SKM-1 treated with dmso at 0.1 percent for 144 hours (cell line): Measurements from ENCODE around the gene YPEL4.

Experiments
- DNase-seq: peaks from one replicate; lab custom pipeline; 2025; ENCODE audit not compliant: unreplicated experiment; lab: John Stamatoyannopoulos, UW

The YPEL4 gene

GRCh38 chr11:57651408-57651807 lies 1.7 kb upstream of the YPEL4 start:
- DNase-seq = no peak

DNA sequence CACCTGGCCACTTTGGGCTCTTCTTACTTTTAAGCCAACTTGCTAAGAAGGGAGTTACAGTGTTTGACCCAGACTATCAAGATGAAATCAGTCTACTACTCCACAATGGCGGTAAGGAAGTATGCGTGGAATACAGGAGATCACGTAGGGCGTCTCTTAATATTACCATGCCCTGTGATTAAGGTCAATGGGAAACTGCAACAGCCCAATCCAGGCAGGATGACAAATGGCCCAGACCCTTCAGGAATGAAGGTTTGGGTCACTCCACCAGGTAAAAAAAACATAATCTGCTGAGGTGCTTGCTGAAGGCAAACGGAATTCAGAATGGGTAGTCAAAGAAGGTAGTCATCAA lies 1.0 kb upstream of the YPEL4 start:
- DNase-seq = no peak

DNA sequence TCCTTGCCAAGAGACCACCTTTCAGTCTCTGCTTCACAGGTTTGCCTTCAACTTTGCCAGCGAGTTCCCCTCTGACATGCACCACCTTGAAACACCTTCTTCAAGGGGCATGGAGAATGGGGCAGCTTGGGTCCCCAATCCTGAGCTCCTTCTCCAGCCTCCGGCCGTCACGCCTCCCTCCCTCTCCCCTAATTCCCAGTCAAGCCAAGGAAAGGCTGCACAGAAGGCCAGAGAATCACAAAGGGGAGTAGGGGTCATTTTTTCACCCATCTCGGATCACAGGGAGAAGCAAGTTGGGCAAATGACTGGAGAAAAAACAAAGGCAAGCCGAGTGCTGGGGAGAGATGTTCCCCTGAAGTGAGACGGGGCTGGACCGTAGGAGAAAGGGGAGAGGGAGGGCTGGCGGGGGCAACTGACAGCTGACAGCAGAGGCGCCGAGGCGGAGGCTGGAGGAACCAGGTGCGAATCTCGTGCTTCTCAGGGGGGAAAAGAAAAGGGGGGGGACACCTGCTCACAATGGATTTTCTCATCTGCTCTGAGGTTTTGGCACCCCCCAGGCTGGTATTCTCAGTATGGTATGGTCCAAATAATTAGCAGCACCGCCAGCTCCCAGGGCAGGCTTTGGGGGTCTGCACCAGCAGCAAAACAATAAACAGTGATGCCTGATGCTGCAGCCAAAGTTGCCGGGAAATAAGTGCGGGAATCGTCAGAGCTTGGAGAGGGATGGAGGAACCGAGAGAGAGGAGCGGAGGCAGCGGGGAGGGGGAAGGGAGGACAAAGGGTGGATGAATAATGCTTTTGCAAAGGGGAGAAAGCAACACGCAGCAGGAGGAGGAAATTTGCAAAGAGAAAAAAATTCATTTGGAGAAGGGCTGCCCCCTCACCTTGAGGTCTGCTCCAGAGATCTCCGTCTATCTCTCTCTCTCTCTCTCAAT lies 644 bp downstream of the YPEL4 start:
- no peak for DNase-seq

DNA sequence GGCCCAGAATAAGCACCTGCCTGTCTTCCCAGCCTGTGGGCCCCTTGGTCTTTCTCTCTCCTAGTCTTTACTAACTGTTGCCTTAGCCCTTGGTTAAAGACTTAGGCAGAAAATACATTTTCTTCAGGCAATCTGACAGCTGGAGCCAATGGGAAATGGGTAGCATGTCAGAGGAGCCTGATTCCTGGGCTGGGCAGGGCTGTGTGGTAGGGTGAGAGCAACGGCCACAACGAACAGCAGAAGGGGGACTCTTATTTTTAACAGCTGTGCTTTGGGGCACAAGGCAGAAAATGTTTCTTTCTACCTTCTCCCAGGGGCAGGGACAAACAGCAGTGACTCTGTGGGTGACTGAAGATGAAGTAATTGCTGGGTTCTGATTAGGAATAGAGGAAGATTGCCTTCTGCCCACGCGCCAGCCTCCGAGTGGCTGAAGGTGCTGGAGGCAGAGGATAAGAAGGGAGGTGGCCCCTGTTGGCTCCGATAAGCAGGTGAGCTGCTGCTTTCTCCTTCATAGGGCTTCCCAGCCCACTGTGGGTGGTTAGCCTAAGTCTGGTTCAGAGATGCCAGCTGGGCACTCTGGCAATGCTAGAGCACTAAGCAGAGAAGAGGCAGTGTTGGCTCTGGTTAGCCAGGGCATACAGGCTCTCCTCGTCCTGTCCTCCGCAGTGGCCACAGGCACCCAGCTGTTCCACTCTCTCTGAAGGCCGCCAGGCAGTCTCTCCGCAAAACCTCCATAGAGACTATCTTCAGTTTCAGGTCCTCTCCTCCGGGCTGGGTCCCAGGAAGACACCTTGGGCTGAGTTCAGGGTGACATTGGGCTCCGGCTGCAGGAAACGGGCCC lies 1.5 kb downstream of the YPEL4 start:
- DNase-seq = no peak

DNA sequence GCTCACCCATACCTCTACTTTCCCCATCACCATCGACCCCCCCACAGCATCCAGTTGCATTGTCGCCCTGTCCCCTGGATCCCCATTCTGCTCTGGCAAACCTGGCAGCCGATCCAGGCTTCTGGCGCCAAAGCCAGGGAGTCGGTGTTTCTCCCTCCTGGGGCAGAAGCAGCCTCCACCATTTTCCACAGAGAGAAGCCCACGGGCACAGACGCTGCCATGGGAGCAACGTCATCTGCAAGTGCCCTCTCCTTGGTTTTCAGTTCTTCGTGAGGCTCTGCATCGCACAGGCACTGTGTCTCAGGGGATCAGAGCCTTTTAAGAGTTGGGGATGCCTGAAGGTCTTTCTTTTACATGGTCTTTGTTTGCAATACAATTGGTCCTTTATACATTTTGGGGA lies 2.3 kb downstream of the YPEL4 start:
- no peak for DNase-seq

- DNase-seq = no peak
These were observed 2.9 kb downstream of the YPEL4 start for GRCh38 chr11:57646799-57647303.

DNA sequence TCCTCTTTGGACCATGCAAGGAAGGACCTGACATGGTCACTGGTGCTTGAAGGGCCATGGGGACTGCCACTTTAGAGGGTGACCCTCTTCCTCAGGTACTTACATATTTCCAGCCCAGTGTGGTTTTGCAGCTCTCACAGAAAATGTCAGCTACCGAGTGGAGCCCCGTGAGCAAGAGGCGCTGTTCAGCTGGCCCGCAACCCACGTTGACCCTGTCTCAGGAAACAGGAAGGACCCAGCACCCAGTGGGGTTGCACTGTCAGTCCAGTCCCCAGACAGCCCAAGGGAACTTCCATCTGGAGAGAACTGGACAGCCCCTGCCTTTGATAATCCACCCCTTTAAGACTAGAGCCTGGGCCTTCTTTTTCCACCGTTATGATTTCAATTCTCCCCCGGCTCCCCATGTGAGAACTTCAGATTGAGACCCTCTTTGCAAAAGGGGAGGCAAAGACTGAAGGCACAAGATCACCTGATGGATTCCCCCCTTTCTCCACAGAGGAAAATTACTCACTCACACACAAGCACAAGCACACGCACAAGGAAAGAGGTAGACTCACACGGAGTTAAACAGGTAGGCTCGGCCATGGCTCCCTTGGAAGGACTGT lies 3.4 kb downstream of the YPEL4 start:
- no peak for DNase-seq

DNA sequence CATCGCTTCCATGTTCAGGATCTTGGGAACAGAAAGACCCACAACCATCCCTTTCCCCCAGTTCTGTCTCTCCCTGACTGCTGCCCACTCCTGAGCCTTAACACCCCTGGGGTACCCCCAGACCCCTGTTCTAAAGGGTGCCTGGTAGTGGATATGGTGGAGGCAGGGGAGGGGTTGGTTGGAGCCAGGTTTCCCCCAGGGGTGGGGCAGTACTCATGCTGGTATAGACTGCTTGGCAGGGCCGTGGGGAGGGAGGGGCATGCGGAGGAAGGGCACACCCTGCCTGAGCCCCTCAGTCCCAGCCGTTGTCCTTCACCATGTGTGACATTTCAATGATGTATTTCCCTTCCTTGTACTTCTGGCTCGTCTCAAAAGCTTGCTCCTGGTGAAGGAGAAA lies 4.0 kb downstream of the YPEL4 start:
- no peak for DNase-seq

- DNase-seq = peak; percentile 48
These were observed 4.7 kb downstream of the YPEL4 start for GRCh38 chr11:57644748-57645688.

DNA sequence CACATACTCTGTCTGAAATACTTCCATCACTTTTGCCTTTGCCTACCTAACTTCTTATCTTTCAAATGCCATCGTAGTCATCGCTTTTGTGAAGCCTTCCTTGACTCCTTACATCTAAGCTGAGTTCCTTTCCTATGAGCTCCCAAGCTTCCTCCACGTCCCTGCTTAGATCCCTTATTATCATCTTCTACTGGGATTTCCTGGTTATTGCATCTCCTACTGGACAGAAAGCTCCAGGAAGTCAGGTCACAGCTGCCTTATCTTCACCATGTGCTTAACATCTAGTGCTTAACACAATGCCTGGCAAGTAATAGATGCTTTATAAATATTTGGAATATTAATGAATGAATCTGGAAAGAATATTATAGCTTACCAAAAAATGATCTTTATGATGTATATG lies 5.9 kb downstream of the YPEL4 start:
- DNase-seq = no peak

- DNase-seq = peak; percentile 73
These were observed 8.5 kb downstream of the YPEL4 start for GRCh38 chr11:57641011-57641807.

- DNase-seq = no peak
These were observed 9.5 kb downstream of the YPEL4 start for GRCh38 chr11:57640068-57640800.

- DNase-seq = no peak
These were observed 10.2 kb downstream of the YPEL4 start for GRCh38 chr11:57639321-57640067.

DNA sequence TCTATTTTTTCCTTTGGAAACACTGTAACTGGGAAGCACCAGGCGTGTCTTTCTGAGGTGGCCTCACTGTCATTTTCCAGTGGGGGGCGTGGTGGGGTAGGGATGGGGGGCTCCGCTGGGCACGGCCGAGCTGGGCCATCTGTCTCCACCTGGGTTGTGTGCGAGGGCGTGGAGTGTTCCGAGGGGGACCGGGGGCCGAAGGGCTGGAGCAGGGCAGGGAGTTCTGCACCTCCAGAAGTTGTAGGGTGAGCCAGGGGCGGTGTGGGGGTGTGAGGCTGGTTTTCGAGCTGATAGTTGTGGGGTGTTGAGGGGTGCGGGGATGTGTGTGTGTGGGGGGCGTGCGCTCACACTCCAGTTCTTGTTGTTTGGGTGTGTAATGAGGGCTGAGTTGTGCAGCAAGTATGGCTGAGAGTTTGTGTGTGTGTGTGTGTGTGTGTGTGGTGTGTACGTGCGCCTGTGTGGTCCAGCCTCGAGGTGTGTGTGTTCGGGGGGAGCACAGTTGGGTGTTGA lies 10.8 kb downstream of the YPEL4 start:
- no peak for DNase-seq

- DNase-seq = no peak
These were observed 11.5 kb downstream of the YPEL4 start for GRCh38 chr11:57638005-57638781.

DNA sequence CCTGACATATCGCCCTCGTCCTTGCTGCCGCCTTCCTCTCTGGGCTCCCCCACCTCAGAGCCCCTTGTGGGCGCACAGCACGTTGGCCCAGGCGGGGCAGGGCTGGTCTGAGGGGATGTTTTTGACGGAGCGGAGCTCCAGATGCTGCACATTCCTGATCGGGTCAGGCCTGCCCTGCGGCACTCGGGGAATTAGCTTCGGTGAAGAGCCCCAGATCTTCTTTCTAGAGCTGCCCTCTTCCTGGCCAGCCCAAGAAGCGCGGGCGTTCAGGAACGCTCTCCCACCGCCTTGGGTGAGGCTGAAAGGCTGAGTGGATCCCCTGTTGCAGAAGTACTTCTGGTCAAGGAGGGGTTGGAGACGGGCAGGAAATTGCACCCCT lies 12.1 kb downstream of the YPEL4 start:
- no peak for DNase-seq

DNA sequence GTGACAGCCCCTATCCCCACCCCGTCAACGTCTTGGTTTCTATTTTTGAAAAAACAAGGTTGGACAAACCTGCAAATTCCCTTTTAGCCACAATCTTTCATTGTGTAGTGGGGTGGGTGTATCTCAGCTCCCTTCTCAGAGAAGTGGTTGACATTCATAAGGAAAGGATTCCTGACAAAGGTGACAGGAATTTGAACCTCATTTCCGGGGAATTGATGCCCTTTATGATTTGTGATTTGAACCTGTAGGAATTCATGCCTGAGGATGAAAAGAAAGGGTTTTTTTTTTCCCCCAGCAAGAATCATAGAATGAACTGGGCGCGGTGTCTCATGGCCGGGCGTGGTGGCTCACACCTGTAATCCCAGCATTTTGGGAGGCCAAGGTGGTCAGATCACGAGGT lies 14.5 kb downstream of the YPEL4 start:
- no peak for DNase-seq
